SK-N-SH (cell line): ENCODE measurements around the gene SLC17A1.

ENCODE experiments used
- ELF1 ChIP-seq: IDR thresholded peaks from 2 replicates; pipeline ENCODE4 v1.4.0; 2012
- FOSL2 ChIP-seq: IDR thresholded peaks from 2 replicates; pipeline ENCODE4 v1.4.0; 2012; ENCODE audit warnings: low read depth, mild to moderate bottlenecking, moderate library complexity, borderline replicate concordance
- RXRA ChIP-seq: IDR thresholded peaks from 2 replicates; pipeline ENCODE4 v1.4.0; 2012; ENCODE audit warnings: low read depth, mild to moderate bottlenecking, borderline replicate concordance
- YY1 ChIP-seq: IDR thresholded peaks from 2 replicates; pipeline ENCODE4 v1.4.0; 2012; ENCODE audit warnings: low read depth, mild to moderate bottlenecking
- TF ChIP-seq, protein P1 (sequence below): fragments of 150-350 bp; IDR thresholded peaks from 2 replicates; pipeline ENCODE4 v1.6.1; 2017; ENCODE audit warnings: antibody characterized with exemption, low read length, low read depth, borderline replicate concordance
- TF ChIP-seq, protein P2 (sequence below): fragments of 200-600 bp; sonication (generic); IDR thresholded peaks from 2 replicates; pipeline ENCODE4 v1.6.1; 2017; ENCODE audit warnings: antibody characterized with exemption, mild to moderate bottlenecking, moderate library complexity

DNA sequence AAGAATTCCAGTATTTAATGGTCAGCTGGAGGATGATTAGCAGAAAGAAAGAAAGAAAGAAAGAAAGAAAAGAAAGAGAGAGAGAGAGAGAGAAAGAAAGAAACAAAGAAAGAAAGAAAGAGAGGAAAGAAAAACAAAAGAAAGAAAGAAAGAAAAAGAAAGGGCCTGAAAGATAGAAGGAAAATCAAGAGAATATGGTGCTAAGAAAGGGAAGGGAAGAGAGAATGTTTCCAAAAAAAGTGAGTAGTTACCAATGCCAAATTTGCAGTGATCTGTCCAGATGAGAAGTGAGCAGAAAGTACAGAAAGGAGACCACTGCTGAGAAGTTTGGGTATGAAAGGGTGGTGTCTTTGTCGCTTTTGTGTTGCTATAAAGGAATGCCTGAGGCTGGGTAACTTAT is 50.7 kb downstream of the SLC17A1 start:
- TF ChIP-seq, protein P1, sequence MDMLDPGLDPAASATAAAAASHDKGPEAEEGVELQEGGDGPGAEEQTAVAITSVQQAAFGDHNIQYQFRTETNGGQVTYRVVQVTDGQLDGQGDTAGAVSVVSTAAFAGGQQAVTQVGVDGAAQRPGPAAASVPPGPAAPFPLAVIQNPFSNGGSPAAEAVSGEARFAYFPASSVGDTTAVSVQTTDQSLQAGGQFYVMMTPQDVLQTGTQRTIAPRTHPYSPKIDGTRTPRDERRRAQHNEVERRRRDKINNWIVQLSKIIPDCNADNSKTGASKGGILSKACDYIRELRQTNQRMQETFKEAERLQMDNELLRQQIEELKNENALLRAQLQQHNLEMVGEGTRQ = no peak
- TF ChIP-seq ELF1 (no peak), RXRA (no peak), YY1 (no peak), FOSL2 (no peak)
- TF ChIP-seq, protein P2, sequence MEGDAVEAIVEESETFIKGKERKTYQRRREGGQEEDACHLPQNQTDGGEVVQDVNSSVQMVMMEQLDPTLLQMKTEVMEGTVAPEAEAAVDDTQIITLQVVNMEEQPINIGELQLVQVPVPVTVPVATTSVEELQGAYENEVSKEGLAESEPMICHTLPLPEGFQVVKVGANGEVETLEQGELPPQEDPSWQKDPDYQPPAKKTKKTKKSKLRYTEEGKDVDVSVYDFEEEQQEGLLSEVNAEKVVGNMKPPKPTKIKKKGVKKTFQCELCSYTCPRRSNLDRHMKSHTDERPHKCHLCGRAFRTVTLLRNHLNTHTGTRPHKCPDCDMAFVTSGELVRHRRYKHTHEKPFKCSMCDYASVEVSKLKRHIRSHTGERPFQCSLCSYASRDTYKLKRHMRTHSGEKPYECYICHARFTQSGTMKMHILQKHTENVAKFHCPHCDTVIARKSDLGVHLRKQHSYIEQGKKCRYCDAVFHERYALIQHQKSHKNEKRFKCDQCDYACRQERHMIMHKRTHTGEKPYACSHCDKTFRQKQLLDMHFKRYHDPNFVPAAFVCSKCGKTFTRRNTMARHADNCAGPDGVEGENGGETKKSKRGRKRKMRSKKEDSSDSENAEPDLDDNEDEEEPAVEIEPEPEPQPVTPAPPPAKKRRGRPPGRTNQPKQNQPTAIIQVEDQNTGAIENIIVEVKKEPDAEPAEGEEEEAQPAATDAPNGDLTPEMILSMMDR = no peak
